KOPT-K1 (cell line): ENCODE results near the gene TMEM215.
"Not testable (repeated sequence)": the region's sequence is repeated elsewhere in the genome, so short reads cannot be mapped to it uniquely, and the experiment has no call there.

Source experiments
- H3K27ac ChIP-seq: fragments of 200-600 bp; sonication (generic); 2 replicates; pipeline ENCODE4 v1.5.1; 2016; ENCODE audit warnings: antibody characterized with exemption, mild to moderate bottlenecking, low read depth, low read length; ENCODE audit not compliant: poor library complexity, severe bottlenecking
- H3K36me3 ChIP-seq: fragments of 200-600 bp; sonication (generic); 2 replicates; pipeline ENCODE4 v1.5.1; 2017; ENCODE audit warnings: antibody characterized with exemption, mild to moderate bottlenecking, low read length, moderate library complexity; ENCODE audit not compliant: insufficient read depth
- H3K9me3 ChIP-seq: fragments of 200-600 bp; sonication (generic); 2 replicates; pipeline ENCODE4 v1.5.1; 2017; ENCODE audit warnings: antibody characterized with exemption, low read length, mild to moderate bottlenecking; ENCODE audit not compliant: insufficient read depth, poor library complexity, severe bottlenecking

The TMEM215 gene, protein sequence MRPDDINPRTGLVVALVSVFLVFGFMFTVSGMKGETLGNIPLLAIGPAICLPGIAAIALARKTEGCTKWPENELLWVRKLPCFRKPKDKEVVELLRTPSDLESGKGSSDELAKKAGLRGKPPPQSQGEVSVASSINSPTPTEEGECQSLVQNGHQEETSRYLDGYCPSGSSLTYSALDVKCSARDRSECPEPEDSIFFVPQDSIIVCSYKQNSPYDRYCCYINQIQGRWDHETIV

DNA sequence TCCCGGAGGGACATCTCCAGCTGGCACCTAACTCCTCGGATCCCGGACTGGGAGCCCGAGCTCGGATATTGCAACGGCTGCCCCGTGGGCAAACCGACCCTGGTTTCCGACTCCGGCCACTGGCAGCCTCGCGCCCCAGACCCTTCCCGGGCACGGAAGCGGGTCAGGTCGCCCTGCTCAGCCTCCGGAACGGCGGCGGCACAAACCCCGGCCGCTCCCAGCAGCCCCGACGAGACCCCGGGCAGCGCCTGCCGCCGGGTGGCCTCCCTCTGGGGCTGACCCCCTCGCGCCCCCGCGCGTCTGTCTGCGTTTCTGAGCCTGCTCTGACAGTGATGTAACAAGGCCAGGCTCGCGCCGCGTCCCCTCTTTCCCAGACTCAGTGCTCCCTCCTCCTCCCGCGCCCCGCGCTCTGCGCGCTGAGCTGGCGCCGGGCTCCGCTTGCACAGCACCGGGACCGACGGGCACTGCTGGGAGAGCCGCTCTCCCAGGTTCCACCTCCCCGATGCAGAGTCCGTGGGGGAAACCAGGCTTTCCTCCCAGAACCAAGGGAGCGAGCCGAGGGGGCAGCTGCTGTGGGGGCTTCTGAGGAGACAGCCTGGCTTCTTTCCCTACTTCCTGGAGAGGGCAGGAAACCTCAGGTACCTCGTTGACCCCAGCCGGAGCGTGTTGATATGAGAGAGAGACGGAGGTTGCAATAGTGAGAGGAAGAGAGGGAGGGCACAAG lies at the start of gene TMEM215:
Gene TMEM215, plus strand, starts transcription at position 373 of the 724 bp plus-strand sequence. CDS start 644 bp downstream, outside the sequence.
- peaks cover 6% of the 10 kb centered on the region for H3K9me3 ChIP-seq
- no peak within 1 kb of the TSS for H3K27ac ChIP-seq
- H3K36me3 ChIP-seq = no peaks in the 10 kb centered on the region

DNA sequence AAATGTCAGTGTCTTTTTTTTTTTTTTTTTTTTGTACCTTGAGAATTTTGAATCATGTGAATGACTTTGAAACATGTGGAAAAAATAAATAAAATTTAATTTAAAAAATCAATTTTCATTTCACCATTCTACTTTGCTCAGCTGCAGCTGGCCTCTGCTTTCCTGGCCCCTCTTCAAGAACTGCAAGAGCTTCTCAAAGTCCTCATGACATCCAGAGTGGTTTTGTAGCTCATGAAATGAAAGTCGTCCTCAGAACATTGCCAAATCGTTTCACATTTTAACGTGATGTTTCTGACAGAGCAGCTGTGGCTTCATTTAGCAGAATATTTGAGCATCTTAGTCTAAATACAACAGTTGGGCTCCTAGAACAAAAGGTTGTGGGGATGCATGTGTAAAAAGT lies 47.9 kb upstream of the TMEM215 start:
- no peaks in the 10 kb centered on the region for H3K36me3 ChIP-seq
- H3K9me3 ChIP-seq = no peaks in the 10 kb centered on the region
- no peak overlapping the region for H3K27ac ChIP-seq

DNA sequence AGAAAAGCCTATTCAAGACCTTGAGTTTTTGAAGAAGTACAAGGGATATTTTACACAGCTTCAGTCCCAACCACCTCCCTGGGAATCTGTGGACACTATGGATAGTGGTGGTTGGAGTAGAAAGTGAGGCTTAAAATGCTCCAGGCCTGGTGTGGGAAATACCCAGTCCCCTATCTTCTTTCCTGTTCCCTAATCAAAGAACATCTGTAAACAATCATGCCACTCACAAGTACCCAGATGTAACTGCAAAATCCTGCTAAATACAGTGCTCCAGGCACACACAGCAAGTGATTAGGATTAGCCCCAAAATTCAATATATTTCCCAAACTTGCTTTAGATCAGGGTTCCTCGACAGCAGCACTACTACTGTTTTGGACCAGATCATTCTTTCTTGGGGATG lies 46.0 kb upstream of the TMEM215 start:
- H3K36me3 ChIP-seq = no peaks in the 10 kb centered on the region

DNA sequence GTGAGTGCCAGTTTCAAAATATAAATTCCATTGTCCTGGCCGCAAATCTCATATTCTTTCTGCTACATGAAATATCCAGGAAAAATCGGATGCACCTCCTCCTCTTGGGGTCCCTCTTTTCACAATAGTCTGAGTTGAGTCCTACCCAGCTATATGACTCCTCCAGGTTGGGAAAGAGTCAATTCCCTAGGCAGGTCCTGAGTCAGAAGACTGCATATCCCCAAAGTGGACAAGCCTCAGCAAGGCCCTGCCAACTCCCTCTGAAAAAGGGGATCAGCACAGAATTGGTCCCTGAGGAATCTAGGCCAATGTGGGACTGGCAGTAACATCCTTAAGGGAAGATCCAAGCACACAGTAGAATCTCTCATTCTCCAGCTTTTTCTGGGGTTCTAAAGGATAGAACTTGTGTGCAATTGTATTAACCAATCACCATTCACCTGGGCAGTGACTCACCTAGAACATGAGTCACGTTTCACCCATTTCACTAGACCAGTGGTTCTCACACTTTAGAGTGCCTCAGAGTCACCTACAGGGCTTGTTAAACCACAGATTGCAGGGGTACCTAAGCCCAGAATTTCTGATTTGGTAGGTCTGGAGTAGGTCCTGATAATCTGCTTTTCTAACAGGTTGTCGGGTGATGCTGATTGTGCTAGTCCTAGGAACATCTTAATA lies 44.7 kb upstream of the TMEM215 start:
- no peaks in the 10 kb centered on the region for H3K36me3 ChIP-seq
- H3K9me3 ChIP-seq = no peaks in the 10 kb centered on the region
- H3K27ac ChIP-seq = no peak overlapping the region

More for the DNA sequence above, 46.0 kb upstream of the TMEM215 start:
- Histone ChIP-seq H3K9me3 (no peaks in the 10 kb centered on the region), H3K27ac (no peak overlapping the region)

DNA sequence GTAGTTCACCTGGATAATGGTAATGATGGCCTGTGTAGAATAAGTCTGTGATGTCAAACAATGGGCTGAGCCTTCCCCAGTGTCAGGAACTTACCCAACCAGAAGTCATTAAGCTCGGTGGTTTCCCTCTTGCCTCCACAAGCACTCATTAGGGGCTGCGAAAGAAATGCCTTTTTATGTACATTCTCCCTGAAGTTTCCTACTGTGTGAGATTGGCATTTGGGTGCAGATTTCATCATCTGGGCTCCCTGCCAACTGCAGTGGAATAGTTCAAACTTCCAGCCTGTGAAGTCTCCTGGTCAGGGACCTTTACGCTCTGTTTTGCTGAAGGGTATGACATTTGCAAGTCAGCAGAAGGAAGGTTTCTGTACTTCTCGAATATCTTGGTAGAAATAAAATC lies 41.6 kb upstream of the TMEM215 start:
- Histone ChIP-seq H3K27ac (no peak overlapping the region), H3K9me3 (no peaks in the 10 kb centered on the region), H3K36me3 (no peaks in the 10 kb centered on the region)

DNA sequence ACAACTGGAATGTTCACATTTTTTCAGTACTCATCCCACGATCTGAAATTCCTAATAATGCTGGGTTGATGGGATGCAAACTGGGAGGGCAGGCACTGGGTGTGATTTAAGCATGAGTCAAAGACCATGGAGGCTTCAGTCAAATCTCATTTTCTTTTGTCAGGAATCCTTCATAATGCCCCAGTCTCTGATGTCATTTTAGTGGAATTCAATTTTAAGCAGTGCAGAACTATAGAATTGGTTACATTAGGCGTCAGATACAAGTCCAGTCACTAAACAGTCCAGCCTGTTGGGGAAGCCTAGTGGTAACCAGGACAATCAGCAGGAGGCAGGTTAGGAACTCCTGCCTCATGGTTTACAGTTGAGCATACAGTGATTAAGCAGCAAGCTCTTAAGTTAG lies 41.0 kb upstream of the TMEM215 start:
- Histone ChIP-seq H3K36me3 (no peaks in the 10 kb centered on the region), H3K9me3 (no peaks in the 10 kb centered on the region), H3K27ac (no peak overlapping the region)

DNA sequence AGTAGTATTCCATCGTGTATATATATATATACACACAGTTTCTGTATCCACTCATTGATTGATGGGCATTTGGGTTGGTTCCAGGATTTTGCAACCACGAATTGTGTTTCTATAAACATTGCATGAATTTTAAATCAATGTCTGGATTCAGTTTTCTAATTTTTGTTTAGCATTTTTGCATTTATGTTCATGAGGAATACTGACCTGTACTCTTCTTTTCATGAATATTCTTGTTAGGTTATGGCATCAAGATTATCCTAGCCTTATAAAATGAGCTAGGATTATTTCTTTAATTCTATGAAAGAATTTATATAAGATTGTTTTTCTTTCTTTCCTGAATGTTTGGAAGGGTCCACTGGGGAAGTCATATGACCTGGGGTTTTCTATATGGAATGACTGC lies 35.3 kb upstream of the TMEM215 start:
- Histone ChIP-seq H3K9me3 (no peaks in the 10 kb centered on the region), H3K27ac (no peak overlapping the region), H3K36me3 (no peaks in the 10 kb centered on the region)

DNA sequence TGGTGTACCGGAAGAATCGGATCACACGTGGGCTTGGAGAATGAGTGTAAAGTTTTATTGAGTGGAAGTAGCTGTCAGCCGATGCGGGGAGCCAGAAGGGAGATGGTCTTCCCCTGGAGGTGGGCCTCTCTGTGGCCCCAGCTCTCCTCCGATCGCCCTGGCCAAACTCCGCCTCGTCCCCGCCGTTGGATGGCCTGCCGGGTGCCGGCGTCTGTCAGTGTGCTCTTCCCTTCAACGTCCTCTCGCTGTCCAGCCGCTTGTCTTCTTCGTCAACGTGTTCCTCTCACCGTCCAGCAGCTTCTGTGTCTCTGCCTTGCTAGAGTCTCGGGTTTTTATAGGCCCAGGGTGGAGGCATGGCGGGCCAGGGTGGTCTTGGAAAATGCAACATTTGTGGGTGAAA lies 27.6 kb upstream of the TMEM215 start:
- no peaks in the 10 kb centered on the region for H3K36me3 ChIP-seq
- H3K27ac ChIP-seq = no peak overlapping the region
- no peaks in the 10 kb centered on the region for H3K9me3 ChIP-seq

DNA sequence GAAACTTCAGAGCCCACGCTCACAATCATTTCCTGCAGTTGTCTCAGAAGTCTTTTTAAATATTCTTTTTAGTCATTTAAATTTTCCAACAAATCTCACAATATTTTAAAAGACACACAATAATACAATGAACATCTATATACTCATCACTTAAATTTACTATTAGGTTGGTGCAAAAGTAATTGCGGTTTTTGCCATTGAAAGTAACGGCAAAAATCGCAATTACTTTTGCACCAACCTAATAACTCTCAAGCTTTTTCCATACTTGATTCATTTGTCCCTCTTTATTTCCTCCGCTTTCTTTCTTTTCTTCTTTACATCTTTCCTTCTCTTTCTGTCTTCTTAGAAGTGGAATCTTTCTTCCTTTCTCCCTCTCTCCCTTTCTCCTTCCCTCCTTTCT lies 19.2 kb upstream of the TMEM215 start:
- Histone ChIP-seq H3K36me3 (no peaks in the 10 kb centered on the region), H3K27ac (no peak overlapping the region), H3K9me3 (no peaks in the 10 kb centered on the region)

DNA sequence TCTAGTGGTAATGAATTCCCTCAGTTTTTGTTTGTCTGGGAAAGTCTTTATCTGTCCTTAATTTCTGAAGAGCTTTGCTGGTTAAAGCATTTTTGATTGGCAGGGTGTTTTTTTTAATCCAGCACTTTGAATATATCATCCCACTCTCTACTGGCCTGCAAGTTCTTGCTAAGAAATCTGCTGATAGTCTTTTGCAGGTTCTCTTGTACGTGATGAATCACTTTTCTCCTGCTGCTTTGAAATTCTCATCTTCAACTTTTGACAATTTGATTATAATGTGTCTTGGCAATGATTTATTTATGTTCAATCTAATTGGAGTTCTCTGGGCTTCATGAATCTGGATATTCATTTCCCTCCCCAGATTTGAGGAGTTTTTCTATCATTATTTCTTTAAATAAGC lies 8.1 kb upstream of the TMEM215 start:
- Histone ChIP-seq H3K9me3 (peaks cover 5% of the 10 kb centered on the region), H3K36me3 (no peaks in the 10 kb centered on the region), H3K27ac (no peak overlapping the region)

DNA sequence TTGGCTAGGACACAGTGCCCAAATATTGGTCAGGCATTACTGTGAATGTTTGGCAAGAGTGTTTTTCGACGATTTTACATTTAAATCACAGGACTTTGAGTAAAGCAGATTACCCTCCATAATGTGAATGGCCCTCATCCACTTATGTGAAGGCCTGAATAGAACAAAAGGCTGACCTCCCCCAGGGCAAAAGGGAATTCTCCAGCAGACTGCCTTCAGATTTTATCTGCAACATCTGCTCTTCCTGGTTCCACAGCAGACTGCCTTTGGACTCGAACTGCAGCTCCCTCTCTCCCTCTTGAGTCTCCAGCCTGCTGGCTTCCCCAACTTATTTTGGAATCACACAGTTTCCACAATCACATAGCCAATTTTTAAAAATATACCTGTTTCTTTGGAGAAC lies 7.1 kb upstream of the TMEM215 start:
- H3K27ac ChIP-seq = no peak overlapping the region
- peaks cover 5% of the 10 kb centered on the region for H3K9me3 ChIP-seq
- H3K36me3 ChIP-seq = no peaks in the 10 kb centered on the region

DNA sequence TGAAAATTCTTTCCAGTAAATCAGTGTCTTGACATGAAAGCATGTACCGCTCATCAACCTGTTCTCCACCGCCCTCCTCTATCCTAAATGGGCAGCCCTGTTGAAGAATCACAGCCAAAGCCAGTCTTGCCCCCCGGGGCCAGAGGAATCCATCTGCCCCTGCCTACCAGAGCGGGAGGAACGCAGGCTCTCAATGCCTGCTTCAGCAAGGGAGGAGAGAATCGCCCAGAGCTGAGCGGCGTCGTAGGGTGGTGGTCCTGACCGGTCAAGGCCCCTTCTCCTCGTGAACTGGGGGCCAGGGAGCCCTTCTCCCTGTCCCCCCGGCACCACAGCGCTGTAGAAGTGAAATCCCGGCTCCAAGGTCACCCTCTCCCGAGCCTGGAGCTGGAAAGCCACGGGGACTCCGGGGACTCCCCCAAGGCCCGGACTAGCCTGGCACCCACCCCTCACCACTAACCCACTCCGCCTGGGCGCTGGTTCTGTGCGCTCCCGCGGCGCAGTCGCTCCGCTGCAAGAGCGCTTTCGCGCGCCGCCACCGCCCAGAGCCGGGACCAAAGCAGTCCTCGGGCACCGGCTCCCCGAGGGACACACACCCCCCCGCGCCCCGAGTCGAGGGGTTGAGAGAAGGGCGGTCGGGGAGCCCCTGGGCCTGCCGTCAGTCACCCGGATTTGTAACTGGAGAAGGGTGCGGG lies 718 bp upstream of the TMEM215 start:
- H3K36me3 ChIP-seq = no peaks in the 10 kb centered on the region
- H3K27ac ChIP-seq = no peak overlapping the region

DNA sequence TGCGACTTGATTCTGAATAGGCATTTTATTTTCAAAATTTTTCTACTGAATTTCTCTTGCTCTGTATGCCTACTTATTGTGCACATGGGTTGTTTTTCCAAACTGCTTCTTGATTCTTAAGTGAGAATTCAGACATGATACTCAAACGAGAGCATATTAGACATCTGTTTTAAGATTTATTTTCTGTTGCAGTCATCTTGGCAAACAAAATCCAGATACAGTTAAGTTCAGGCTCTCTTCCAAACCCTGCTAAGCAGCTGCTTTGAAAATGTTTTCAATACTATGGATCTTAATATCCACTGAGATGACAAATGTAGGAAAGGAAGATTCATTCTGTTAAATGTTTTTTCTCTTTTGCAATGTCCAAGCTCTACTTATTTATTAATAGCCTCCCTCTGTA lies 4.5 kb downstream of the TMEM215 start:
- Histone ChIP-seq H3K9me3 (peaks cover 6% of the 10 kb centered on the region), H3K36me3 (no peaks in the 10 kb centered on the region)

More for the DNA sequence above, 718 bp upstream of the TMEM215 start:
- H3K9me3 ChIP-seq = peaks cover 6% of the 10 kb centered on the region

DNA sequence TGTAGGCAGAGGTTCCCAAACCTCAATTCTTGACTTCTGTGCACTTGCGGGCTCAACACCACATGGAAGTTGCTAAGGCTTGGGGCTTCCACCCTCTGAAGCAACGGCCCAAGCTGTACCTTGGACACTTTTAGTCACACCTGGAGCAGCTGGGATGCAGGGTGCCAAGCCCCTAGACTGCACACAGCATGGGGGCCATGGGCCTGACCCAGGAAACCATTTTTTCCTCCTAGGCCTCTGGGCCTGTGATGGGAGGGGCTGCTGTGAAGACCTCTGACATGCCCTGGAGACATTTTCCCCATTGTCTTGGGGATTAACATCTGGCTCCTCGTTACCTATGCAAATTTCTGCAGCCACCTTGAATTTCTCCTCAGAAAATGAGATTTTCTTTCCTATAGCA lies 12.7 kb downstream of the TMEM215 start:
- peaks cover 17% of the 10 kb centered on the region for H3K9me3 ChIP-seq
- H3K27ac ChIP-seq = not testable (repeated sequence)

More for the DNA sequence above, 4.5 kb downstream of the TMEM215 start:
- no peak overlapping the region for H3K27ac ChIP-seq

DNA sequence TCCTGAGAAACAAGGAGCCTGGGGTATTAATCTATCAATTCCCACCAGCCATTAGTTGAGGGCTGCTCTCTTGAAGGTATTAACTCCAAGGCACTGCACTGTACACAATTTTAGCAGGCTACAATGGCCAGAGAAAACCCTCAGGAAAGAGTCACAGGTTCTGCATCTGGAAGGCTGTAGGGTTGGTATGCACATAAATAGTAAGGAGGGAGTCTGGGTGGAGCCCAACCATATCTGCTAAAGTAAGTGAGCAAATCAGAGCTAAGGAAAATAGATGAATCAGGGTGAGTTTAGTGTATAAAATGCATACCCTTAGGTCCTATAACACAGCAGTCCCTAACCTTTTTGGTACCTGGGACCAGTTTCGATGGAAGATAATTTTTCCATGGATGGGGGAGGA lies 18.2 kb downstream of the TMEM215 start:
- H3K9me3 ChIP-seq = no peaks in the 10 kb centered on the region
- H3K36me3 ChIP-seq = no peaks in the 10 kb centered on the region
- no peak overlapping the region for H3K27ac ChIP-seq

More for the DNA sequence above, 12.7 kb downstream of the TMEM215 start:
- not testable (repeated sequence) for H3K36me3 ChIP-seq
